ENCODE results near the gene RPP14.

GRCh38 chr3:58347984-58348383 lies 41.9 kb downstream of the RPP14 start:
- TF ChIP-seq CTCF (IDR thresholded peaks at IDR 0.05 in 2 of 3, conservative IDR thresholded peaks at IDR 0.05 in 1 of 3; ENCODE audit: control insufficient read depth in 2 of 3, extremely low read depth in 1 of 3, insufficient read depth in 1 of 3, low read depth in 3 of 3, low read length in 3 of 3) (no peak), ZZZ3 (IDR thresholded peaks at IDR 0.05; ENCODE audit: control insufficient read depth, insufficient read length, low read depth) (no peak)

Measured in GM12878 (cell line).